Measurements from ENCODE around the gene UNK. TPM values are rescaled to one million over a fixed set of nuclear protein-coding genes. Genes with fewer than 3 reads are reported as not detected.
A peak's percentile ranks its signal among the peaks of the same experiment; 100 is the strongest.

UNK gene
- total RNA-seq, 1 donor from 2014 or later, result 16.7 TPM

GRCh38 chr17:75751676-75752404 lies 32.8 kb upstream of the UNK start:
- no peak overlapping the region for H3K9ac ChIP-seq (ENCODE audit: low read length)
- H3K4me2 ChIP-seq (ENCODE audit: low read length), result no peak overlapping the region
- FAIRE-seq (no peak), DNase-seq (ENCODE audit: low read depth) (no peak)
- H3K9me3 Mint-ChIP-seq (ENCODE audit: unreplicated experiment), result no peaks in the 10 kb centered on the region
- H3K36me3 Mint-ChIP-seq (ENCODE audit: low read depth, unreplicated experiment), result peaks cover 4% of the 10 kb centered on the region
- no peaks in the 10 kb centered on the region for H4K20me1 ChIP-seq (ENCODE audit: insufficient read depth, low read length)
- H3K27me3 Mint-ChIP-seq (ENCODE audit: low read depth, unreplicated experiment), result peaks cover 8% of the 10 kb centered on the region
- no peak overlapping the region for H3K27ac ChIP-seq (ENCODE audit: low read depth, low read length)
- no peak overlapping the region for H3K27ac Mint-ChIP-seq (ENCODE audit: unreplicated experiment)
- H3K27me3 ChIP-seq (ENCODE audit: insufficient read depth, low read length), result no peaks in the 10 kb centered on the region
- H2AFZ ChIP-seq (ENCODE audit: low read depth, low read length), result no peak overlapping the region
- no peaks in the 10 kb centered on the region for H3K9me3 ChIP-seq (ENCODE audit: insufficient read depth, low read depth, low read length)
- H3K4me3 ChIP-seq (ENCODE audit: insufficient read depth, low read depth, low read length), result no peak overlapping the region
- peaks cover 4% of the 10 kb centered on the region for H3K4me1 ChIP-seq (ENCODE audit: insufficient read depth, low read length)
- no peak for TF ChIP-seq EZH2 (IDR thresholded peaks at IDR 0.05; ENCODE audit: insufficient read depth, low read length)
- TF ChIP-seq, protein P1, sequence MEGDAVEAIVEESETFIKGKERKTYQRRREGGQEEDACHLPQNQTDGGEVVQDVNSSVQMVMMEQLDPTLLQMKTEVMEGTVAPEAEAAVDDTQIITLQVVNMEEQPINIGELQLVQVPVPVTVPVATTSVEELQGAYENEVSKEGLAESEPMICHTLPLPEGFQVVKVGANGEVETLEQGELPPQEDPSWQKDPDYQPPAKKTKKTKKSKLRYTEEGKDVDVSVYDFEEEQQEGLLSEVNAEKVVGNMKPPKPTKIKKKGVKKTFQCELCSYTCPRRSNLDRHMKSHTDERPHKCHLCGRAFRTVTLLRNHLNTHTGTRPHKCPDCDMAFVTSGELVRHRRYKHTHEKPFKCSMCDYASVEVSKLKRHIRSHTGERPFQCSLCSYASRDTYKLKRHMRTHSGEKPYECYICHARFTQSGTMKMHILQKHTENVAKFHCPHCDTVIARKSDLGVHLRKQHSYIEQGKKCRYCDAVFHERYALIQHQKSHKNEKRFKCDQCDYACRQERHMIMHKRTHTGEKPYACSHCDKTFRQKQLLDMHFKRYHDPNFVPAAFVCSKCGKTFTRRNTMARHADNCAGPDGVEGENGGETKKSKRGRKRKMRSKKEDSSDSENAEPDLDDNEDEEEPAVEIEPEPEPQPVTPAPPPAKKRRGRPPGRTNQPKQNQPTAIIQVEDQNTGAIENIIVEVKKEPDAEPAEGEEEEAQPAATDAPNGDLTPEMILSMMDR (IDR thresholded peaks at IDR 0.05; ENCODE audit: insufficient read depth, low read depth, low read length), result no peak
- H3K4me3 Mint-ChIP-seq (ENCODE audit: unreplicated experiment), result no peak overlapping the region
- H3K79me2 ChIP-seq (ENCODE audit: insufficient read depth, low read length), result no peaks in the 10 kb centered on the region
- no peaks in the 10 kb centered on the region for H3K36me3 ChIP-seq (ENCODE audit: insufficient read depth, low read length)
- H3K4me1 Mint-ChIP-seq (ENCODE audit: low read depth, unreplicated experiment), result peaks cover 5% of the 10 kb centered on the region

DNA sequence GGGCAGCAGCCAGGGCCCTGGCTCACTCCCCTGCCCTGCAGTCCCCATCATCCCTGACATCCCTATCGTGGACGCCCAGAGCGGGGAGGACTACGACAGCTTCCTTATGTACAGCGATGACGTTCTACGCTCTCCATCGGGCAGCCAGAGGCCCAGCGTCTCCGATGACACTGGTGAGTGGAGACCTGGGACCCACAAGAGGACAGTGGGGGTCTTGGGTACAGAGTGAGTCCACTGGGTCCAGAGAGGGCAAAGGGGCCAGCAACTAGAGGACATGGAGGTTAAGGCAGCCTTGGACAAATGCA lies 32.2 kb upstream of the UNK start:
- H2AFZ ChIP-seq (ENCODE audit: low read depth, low read length), result no peak overlapping the region
- no peak for DNase-seq (ENCODE audit: low read depth)
- TF ChIP-seq, protein P1 (IDR thresholded peaks at IDR 0.05; ENCODE audit: insufficient read depth, low read depth, low read length), result no peak
- TF ChIP-seq EZH2 (IDR thresholded peaks at IDR 0.05; ENCODE audit: insufficient read depth, low read length), result no peak
- H3K4me1 ChIP-seq (ENCODE audit: insufficient read depth, low read length), result peaks cover 4% of the 10 kb centered on the region
- Mint-ChIP-seq H3K4me1 (ENCODE audit: low read depth, unreplicated experiment) (peaks cover 5% of the 10 kb centered on the region), H3K9me3 (ENCODE audit: unreplicated experiment) (no peaks in the 10 kb centered on the region), H3K4me3 (ENCODE audit: unreplicated experiment) (no peak overlapping the region), H3K27ac (ENCODE audit: unreplicated experiment) (no peak overlapping the region), H3K27me3 (ENCODE audit: low read depth, unreplicated experiment) (peaks cover 8% of the 10 kb centered on the region), H3K36me3 (ENCODE audit: low read depth, unreplicated experiment) (peaks cover 4% of the 10 kb centered on the region)
- H3K9me3 ChIP-seq (ENCODE audit: insufficient read depth, low read depth, low read length), result no peaks in the 10 kb centered on the region
- no peak overlapping the region for H3K9ac ChIP-seq (ENCODE audit: low read length)
- H3K4me2 ChIP-seq (ENCODE audit: low read length), result no peak overlapping the region
- H3K27me3 ChIP-seq (ENCODE audit: insufficient read depth, low read length), result no peaks in the 10 kb centered on the region
- H3K4me3 ChIP-seq (ENCODE audit: insufficient read depth, low read depth, low read length), result no peak overlapping the region
- no peak for FAIRE-seq
- no peaks in the 10 kb centered on the region for H3K36me3 ChIP-seq (ENCODE audit: insufficient read depth, low read length)
- no peak overlapping the region for H3K27ac ChIP-seq (ENCODE audit: low read depth, low read length)
- H4K20me1 ChIP-seq (ENCODE audit: insufficient read depth, low read length), result no peaks in the 10 kb centered on the region
- no peaks in the 10 kb centered on the region for H3K79me2 ChIP-seq (ENCODE audit: insufficient read depth, low read length)

DNA sequence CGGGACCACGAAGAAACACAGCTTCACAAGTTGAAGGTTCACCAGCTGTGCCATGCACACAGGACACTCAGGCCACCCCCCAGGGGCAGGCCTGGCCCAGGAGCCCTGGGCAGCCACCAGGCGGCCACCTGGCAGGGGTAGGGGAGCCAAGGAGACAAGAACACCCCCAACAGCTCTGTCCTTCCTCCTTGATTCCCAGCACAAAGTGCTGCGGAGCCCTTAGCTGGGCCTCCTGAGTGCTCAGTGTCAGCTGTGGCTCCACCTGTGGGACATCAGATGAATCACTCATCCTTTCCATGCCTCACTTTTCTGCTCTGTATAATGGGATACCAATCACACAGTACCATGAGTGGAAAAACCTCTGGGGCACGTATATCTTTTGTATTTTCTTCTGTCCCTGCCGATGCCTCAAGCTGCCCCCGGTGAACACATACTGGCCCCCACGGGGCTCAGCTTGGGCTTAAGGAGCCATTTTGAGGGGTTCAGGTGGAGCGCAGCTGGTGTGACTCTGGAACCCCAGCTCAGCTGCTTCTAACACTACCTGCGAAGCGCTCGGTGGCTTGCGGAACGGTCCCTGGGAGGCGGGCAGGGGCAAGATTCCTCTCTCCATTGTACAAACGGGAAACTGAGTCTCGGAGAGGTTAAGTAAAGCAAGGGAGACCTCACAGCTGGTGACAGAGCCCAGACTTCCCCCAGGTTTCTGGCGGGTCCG lies 31.6 kb upstream of the UNK start:
- H2AFZ ChIP-seq (ENCODE audit: low read depth, low read length), result peak overlapping the region; percentile 72
- H3K9me3 ChIP-seq (ENCODE audit: insufficient read depth, low read depth, low read length), result no peaks in the 10 kb centered on the region
- no peaks in the 10 kb centered on the region for H3K79me2 ChIP-seq (ENCODE audit: insufficient read depth, low read length)
- peak overlapping the region; percentile 29 for H3K4me3 ChIP-seq (ENCODE audit: insufficient read depth, low read depth, low read length)
- Mint-ChIP-seq H3K27ac (ENCODE audit: unreplicated experiment) (no peak overlapping the region), H3K4me1 (ENCODE audit: low read depth, unreplicated experiment) (peaks cover 5% of the 10 kb centered on the region), H3K27me3 (ENCODE audit: low read depth, unreplicated experiment) (peaks cover 8% of the 10 kb centered on the region), H3K4me3 (ENCODE audit: unreplicated experiment) (no peak overlapping the region), H3K9me3 (ENCODE audit: unreplicated experiment) (no peaks in the 10 kb centered on the region), H3K36me3 (ENCODE audit: low read depth, unreplicated experiment) (peaks cover 4% of the 10 kb centered on the region)
- DNase-seq (ENCODE audit: low read depth) (no peak), FAIRE-seq (no peak)
- H3K4me2 ChIP-seq (ENCODE audit: low read length), result peak overlapping the region; percentile 82
- no peak overlapping the region for H3K27ac ChIP-seq (ENCODE audit: low read depth, low read length)
- TF ChIP-seq, protein P1 (IDR thresholded peaks at IDR 0.05; ENCODE audit: insufficient read depth, low read depth, low read length), result no peak
- H3K4me1 ChIP-seq (ENCODE audit: insufficient read depth, low read length), result peaks cover 4% of the 10 kb centered on the region
- no peaks in the 10 kb centered on the region for H3K36me3 ChIP-seq (ENCODE audit: insufficient read depth, low read length)
- H3K9ac ChIP-seq (ENCODE audit: low read length), result no peak overlapping the region
- H3K27me3 ChIP-seq (ENCODE audit: insufficient read depth, low read length), result no peaks in the 10 kb centered on the region
- H4K20me1 ChIP-seq (ENCODE audit: insufficient read depth, low read length), result no peaks in the 10 kb centered on the region

Data from astrocyte (in vitro differentiated cells and primary cell).